Esophagus squamous epithelium (tissue), 5 donors: ENCODE measurements around the gene KIF26B. TPM values are rescaled to one million over a fixed set of nuclear protein-coding genes. Genes with fewer than 3 reads are reported as not detected.

Experiments used
- DNase-seq: peaks from one replicate; lab custom pipeline; 2025; lab: John Stamatoyannopoulos, UW
- H3K27ac ChIP-seq, 4 donors: fragments of 200-600 bp; sonication (generic); one replicate each; pipeline ENCODE4 v1.5.1; 2016 to 2019; ENCODE audit warnings: mild to moderate bottlenecking in 1 of 4
- H3K27me3 ChIP-seq, 4 donors: fragments of 200-600 bp; sonication (generic); 1 replicate in 3 of 4; 2 replicates in 1 of 4; pipeline versions ENCODE4 v1.5.1 to v1.6.0; 2017 to 2021; ENCODE audit warnings: antibody characterized with exemption in 1 of 4
- H3K36me3 ChIP-seq, 3 donors: fragments of 200-600 bp; sonication (generic); one replicate each; pipeline ENCODE4 v1.5.1; 2016 to 2019
- H3K4me1 ChIP-seq, 3 donors: fragments of 200-600 bp; sonication (generic); one replicate each; pipeline ENCODE4 v1.5.1; 2017 to 2019
- H3K4me3 ChIP-seq, 4 donors: fragments of 200-600 bp; sonication (generic); 1 replicate in 3 of 4; 2 replicates in 1 of 4; pipeline ENCODE4 v1.5.1; 2016 to 2019; ENCODE audit warnings: mild to moderate bottlenecking in 2 of 4, moderate library complexity in 1 of 4
- H3K9me3 ChIP-seq, 3 donors: fragments of 200-600 bp; sonication (generic); one replicate each; pipeline ENCODE4 v1.5.1; 2016 to 2019
- POLR2A ChIP-seq, 4 donors: fragments of 450-650 bp; IDR thresholded peaks; one replicate each; pipeline ENCODE4 v1.6.1; 2017; ENCODE audit warnings: antibody characterized with exemption in 4 of 4, mild to moderate bottlenecking in 4 of 4, moderate library complexity in 3 of 4
- WGBS, 2 donors: methylation state at CpG; one replicate each; pipeline ENCODE4 v1.1.5; 2018; 5-methylcytosine and 5-hydroxymethylcytosine counted together
- intact Hi-C: fragments of 100-400 bp; cut with DNase I; formaldehyde crosslinking; loops from one replicate; pipeline ENCODE4 v1.15.0; 2022
- total RNA-seq, 4 donors: library from RNA; depleted of rRNA; stranded (reverse); fragments of >200 nt; gene quantifications; one replicate each; pipeline ENCODE4 v1.1.0, GENCODE V29; 2016
- TF ChIP-seq, protein P1 (sequence below), 6 experiments: fragments of 450-650 bp in 4 of 6; fragments of 200-600 bp in 2 of 6; sonication (generic) in 2 of 6; IDR thresholded peaks; one replicate each; pipeline ENCODE4 v1.5.1; 2016 to 2019; ENCODE audit warnings: antibody characterized with exemption in 6 of 6, mild to moderate bottlenecking in 4 of 6, moderate library complexity in 4 of 6
- donor health status: DM: yes; HTN: yes; CAD: no.

Gene KIF26B
- total RNA-seq, 4 donors from 2014 or later, result 0.23 to 2.7 (median 1.0) TPM

DNA sequence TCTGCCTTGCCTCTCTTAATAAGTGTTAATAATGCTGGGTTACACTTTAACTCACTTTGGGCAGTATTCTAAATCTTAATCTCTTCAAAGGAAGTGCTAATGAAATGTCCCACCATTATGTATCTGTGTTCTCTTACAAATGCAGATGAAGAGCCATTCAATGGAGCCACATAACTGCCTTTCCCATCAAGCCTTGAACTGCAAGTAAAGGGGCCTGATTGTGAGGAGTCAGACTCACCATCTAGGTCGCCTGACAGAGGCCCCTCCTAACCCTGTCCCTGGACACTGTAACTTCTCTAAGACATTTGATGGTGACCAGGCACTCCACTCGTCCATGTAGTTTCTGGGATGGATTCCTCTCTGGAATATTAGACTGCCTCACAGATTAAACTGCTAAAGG lies 329.4 kb downstream of the KIF26B start:
- TF ChIP-seq POLR2A (IDR thresholded peaks at IDR 0.05), result no peak
- TF ChIP-seq, protein P1, sequence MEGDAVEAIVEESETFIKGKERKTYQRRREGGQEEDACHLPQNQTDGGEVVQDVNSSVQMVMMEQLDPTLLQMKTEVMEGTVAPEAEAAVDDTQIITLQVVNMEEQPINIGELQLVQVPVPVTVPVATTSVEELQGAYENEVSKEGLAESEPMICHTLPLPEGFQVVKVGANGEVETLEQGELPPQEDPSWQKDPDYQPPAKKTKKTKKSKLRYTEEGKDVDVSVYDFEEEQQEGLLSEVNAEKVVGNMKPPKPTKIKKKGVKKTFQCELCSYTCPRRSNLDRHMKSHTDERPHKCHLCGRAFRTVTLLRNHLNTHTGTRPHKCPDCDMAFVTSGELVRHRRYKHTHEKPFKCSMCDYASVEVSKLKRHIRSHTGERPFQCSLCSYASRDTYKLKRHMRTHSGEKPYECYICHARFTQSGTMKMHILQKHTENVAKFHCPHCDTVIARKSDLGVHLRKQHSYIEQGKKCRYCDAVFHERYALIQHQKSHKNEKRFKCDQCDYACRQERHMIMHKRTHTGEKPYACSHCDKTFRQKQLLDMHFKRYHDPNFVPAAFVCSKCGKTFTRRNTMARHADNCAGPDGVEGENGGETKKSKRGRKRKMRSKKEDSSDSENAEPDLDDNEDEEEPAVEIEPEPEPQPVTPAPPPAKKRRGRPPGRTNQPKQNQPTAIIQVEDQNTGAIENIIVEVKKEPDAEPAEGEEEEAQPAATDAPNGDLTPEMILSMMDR (IDR thresholded peaks at IDR 0.05), result no peak
- no peak for DNase-seq
- Histone ChIP-seq H3K4me3 (no peak overlapping the region), H3K27me3 (no peaks in the 10 kb centered on the region), H3K9me3 (no peaks in the 10 kb centered on the region), H3K27ac (no peak overlapping the region), H3K36me3 (no peaks in the 10 kb centered on the region), H3K4me1 (peaks cover 0 to 4% (median 0%) of the 10 kb centered on the region in 3 donors)
- 52 to 78% methylated on average over 2 of the region's 2 CpGs for WGBS, 2 donors
- intact Hi-C loops, result no loop called here

DNA sequence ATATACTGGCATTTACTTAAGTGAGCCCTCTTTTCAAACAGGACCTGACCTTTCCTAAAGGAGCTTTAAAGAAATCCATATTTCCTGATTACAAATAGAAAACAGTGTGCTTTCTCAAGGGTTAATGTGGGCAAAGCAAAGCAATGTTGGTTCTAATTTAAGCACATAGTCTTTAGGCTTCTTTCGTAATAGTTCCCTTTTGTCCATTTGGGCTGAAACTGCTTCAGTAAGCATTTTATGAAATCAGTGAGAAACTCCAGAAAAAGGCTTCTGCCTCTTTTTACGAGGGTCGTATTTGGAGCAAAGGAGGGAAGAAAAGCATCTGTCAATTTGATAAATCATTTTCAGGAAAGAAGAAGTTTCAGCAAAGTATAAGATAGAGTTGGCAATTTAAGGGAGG lies 331.2 kb downstream of the KIF26B start:
- Histone ChIP-seq H3K4me3 (no peak overlapping the region), H3K9me3 (no peaks in the 10 kb centered on the region), H3K27me3 (no peaks in the 10 kb centered on the region), H3K36me3 (no peaks in the 10 kb centered on the region), H3K27ac (no peak overlapping the region), H3K4me1 (peaks cover 0 to 15% (median 3%) of the 10 kb centered on the region in 3 donors)
- no peak for TF ChIP-seq POLR2A (IDR thresholded peaks at IDR 0.05)
- TF ChIP-seq, protein P1 (IDR thresholded peaks at IDR 0.05), result no peak
- intact Hi-C loops, result no loop called here
- WGBS, 2 donors, result 51 to 53% methylated on average over 3 of the region's 3 CpGs
- DNase-seq, result no peak

DNA sequence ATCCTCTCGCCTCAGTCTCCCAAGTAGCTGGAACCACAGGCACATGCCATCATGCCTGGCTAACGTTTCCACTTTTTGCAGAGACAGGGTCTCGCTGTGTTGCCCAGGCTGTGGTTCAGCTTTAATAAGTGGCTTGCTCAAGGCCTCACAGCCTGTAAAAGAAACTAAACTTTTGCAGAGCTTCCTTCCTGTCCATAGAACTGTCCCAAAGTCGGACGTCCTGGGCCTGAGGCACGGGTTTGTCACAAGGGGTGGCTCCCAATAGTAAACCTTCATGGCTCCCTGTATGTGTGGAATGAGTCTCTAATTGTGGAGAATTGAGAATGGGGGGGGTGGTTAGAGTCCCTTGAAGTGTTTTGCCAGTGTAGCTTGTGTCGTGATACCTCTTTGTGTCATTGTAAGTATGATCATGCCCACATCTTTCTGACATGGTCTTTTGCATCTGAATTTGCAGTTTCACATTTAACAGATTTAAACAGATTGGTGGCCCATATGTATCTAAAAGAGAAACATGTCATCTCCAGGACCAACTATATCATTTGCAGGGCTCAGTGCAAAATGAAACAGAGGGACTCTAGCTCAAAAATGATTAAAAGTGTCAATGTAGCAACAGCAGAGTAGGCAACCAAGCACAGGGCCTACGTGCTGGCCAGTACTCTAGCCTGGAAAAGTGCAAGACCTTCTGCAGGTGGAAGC lies 332.1 kb downstream of the KIF26B start:
- TF ChIP-seq POLR2A (IDR thresholded peaks at IDR 0.05), result no peak
- TF ChIP-seq, protein P1 (IDR thresholded peaks at IDR 0.05), result no peak
- no peak for DNase-seq
- Histone ChIP-seq H3K36me3 (no peaks in the 10 kb centered on the region), H3K9me3 (no peaks in the 10 kb centered on the region), H3K4me1 (peaks cover 0 to 15% (median 3%) of the 10 kb centered on the region in 3 donors), H3K27me3 (no peaks in the 10 kb centered on the region), H3K4me3 (no peak overlapping the region), H3K27ac (no peak overlapping the region)
- 72 to 82% methylated on average over 6 to 8 of the region's 8 CpGs for WGBS, 2 donors
- intact Hi-C loops, result no loop called here

DNA sequence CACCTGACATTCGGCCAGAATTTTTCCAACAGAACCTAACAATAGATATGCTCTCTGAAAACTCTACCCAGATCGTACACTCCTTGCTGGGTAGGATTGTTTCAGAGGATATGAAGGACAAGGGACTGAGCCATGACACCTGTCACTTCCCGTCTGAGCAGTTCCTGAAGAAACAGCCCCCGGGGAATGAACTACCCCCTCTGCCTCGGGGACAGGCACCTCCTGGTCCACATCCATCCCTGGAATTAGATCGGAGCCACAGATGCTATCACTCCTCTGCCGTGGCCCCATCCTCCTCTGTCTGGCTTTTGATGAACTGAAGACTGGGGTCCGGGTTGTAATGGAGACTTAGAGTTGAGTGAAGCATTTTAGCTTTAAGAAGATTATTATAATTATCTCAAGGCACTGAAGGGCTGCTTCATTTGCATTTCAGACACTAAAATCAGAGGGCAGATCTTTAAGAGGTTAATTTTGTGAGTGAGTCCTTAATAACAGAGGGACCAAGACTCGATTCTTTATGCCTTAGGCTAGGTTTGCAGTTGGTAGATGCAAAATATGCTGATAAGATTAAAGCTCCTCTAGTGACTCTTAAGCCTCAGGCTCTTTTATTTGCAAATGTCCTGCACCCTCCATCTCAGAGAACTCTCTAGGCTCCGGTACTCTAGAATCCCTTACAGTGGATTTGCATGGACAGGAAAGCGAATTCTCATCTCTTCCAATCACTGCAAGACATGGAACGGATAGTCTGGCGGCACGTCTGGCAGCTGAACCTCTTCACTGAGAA lies 333.8 kb downstream of the KIF26B start:
- DNase-seq, result no peak
- Histone ChIP-seq H3K4me3 (no peak overlapping the region), H3K4me1 (peaks cover 0 to 15% (median 3%) of the 10 kb centered on the region in 3 donors), H3K9me3 (no peaks in the 10 kb centered on the region), H3K27ac (no peak overlapping the region), H3K27me3 (no peaks in the 10 kb centered on the region), H3K36me3 (no peaks in the 10 kb centered on the region)
- 74 to 84% methylated on average over 10 to 13 of the region's 14 CpGs for WGBS, 2 donors
- TF ChIP-seq, protein P1 (IDR thresholded peaks at IDR 0.05), result no peak
- TF ChIP-seq POLR2A (IDR thresholded peaks at IDR 0.05), result no peak
- intact Hi-C loops, result no loop called here

DNA sequence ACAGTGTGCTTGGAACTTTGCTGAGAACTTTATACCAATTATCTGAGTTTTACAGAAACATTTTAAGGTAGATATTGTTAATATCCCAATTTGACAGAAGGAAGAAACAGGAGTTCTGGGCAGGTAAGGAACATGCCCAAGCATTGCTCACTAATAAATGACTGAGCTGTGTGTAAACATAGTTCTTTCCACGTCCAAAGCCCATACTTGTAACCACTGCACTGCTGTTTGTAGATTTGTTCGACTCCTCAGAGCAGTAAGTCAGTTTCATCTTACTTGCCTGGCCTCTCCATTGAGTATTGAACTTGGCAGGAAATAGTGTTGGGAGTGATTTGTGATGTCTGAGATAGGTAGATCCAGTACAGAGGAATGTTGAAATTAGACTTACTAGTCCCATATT lies 335.1 kb downstream of the KIF26B start:
- peaks cover 0 to 15% (median 3%) of the 10 kb centered on the region in 3 donors for H3K4me1 ChIP-seq
- DNase-seq, result no peak
- 24 to 36% methylated on average over 2 of the region's 2 CpGs for WGBS, 2 donors

More for the DNA sequence above, 335.1 kb downstream of the KIF26B start:
- no peaks in the 10 kb centered on the region for H3K9me3 ChIP-seq
- no peaks in the 10 kb centered on the region for H3K36me3 ChIP-seq
- no peaks in the 10 kb centered on the region for H3K27me3 ChIP-seq
- TF ChIP-seq, protein P1 (IDR thresholded peaks at IDR 0.05), result no peak
- no peak for TF ChIP-seq POLR2A (IDR thresholded peaks at IDR 0.05)
- H3K4me3 ChIP-seq, result no peak overlapping the region
- peak overlapping the region in 1 of 4 donors; percentile 16 for H3K27ac ChIP-seq
- intact Hi-C loops, result no loop called here
